GM19452 (cell line): ENCODE results near the gene CNTNAP2.

Source experiments
- ATAC-seq: cut with Tn5 transposase; IDR thresholded peaks from one replicate; pipeline ENCODE4 v1.9.1; 2021; ENCODE audit not compliant: unreplicated experiment

CNTNAP2 gene

GRCh38 chr7:147193476-147193875 lies 1076.9 kb downstream of the CNTNAP2 start:
- no peak for ATAC-seq

GRCh38 chr7:147196481-147196880 lies 1079.9 kb downstream of the CNTNAP2 start:
- ATAC-seq = no peak

GRCh38 chr7:147197006-147197405 lies 1080.4 kb downstream of the CNTNAP2 start:
- ATAC-seq = no peak

GRCh38 chr7:147199868-147200267 lies 1083.3 kb downstream of the CNTNAP2 start:
- no peak for ATAC-seq

DNA sequence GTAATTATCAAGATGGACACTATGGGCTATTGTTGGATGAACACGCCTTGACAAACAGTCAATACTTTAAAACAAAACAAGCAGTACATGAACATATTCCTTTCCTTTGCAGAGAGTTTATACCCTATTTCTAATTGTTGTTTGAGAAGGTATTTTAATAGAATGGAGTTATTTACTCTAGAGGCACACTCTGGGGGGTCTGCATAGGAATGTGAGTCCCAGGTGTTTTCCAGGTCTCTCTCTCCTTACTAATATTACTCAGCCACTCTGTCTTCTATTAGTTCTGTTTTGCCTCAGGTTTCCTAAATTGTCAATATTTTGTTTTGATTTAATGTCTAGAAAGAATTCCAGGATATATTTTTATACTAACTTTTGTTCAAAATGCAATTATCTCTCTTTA lies 1091.4 kb downstream of the CNTNAP2 start:
- no peak for ATAC-seq

DNA sequence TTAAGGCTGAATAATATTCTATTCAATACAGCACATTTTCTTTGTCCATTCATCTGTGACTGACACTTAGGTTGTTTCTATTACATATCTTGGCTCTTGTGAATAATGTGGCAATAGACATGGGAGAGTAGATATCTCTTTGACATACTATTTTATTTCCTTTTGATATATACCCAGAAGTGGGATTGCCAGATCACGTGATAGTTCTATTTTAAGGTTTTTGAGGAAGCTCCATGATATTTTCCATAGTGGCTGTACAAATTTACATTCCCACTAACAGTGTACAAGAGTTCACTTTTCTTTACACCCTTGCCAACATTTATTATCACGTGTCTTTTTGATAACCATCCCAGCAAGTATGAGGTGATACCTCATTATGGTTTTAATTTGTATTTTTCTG lies 1114.7 kb downstream of the CNTNAP2 start:
- no peak for ATAC-seq

DNA sequence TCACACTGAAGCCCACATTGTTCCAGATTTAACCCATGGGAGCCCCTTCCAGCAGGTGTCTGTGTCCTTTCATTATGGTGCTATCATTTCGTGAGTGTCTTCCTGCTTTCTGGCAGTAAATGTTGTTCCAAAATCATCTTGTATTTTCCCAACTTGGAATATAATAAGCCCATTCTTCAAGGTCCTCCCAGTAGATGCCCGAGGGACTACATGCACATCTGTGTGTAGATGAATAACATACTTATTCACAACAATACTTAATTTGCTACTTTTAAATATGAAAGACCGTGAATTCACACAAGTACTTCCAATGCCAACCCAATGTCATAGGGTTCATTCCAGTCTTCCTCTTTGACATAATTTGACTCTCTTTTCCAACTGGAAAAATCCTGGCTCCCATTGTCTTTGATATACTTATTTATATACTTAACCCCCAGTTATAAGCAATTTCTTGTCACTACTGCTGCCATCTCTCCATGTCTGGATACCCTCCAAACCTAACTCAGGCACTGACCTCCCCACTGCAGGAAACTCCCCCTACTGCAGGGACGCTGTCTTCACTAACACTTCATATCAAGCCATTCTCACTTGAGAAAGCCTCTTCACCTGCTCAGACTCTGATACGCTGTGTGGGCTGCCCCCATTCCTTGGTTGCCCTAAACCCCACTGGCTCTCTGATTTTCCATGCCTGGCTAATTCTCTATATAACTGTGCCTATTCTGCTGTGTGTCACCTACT lies 1119.2 kb downstream of the CNTNAP2 start:
- no peak for ATAC-seq

DNA sequence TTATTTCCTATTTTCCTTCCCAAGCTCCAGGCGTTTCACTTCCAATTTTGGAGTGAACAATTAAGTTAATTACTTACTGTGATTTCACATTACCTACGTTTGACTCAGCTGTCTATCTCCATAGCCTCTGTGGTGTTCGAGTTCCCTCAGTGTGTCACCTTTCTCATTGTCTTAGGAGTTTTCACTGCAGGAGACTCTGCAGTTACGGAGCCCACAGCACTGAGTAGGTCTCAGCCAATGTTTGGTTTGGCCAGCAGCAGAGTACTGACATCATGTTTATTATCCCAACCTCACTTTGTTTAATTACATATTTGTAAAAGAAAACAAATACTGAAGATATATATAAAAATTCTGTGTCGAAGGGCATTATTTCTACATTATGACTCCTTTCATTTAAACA lies 1123.9 kb downstream of the CNTNAP2 start:
- no peak for ATAC-seq

DNA sequence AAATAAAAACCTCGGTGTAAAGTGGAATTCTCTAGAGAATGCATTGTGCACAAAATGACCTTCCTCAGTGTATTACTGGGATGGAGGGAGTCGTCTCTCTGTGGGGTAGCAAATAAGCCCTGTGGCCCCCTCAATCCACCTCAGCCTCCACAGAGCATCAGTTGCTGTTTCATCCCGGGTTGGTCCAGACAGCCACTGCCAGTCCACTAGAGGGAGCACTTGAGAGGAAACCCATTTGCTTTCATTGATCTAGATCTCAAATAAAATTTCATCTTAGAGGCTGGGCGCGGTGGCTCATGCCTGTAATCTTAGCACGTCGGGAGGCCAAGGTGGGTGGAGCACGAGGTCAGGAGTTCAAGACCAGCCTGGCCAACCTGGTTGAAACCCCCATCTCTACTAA lies 1128.7 kb downstream of the CNTNAP2 start:
- ATAC-seq = no peak

GRCh38 chr7:147249956-147250355 lies 1133.4 kb downstream of the CNTNAP2 start:
- no peak for ATAC-seq

- ATAC-seq = no peak
These were observed 1135.2 kb downstream of the CNTNAP2 start for GRCh38 chr7:147251751-147252325.

GRCh38 chr7:147261693-147262092 lies 1145.1 kb downstream of the CNTNAP2 start:
- no peak for ATAC-seq

DNA sequence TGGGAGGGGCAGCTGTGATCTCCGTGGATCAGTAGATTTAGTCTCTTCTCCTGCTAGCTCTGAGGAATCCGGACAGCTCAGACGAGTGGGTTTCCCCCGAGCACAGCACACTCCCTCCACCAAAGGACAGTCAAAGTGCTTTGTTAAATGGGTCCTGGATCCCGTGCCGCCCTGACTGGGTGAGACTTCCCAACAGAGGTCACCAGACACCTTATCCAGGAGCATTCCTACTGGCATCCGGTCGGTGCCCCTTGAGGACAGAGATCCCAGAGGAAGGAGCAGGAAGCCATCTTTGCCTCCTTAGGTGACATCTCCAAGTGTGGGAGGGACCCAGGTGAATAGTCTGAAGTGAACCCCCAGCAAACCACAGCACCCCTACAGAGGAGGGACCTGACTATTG lies 1148.9 kb downstream of the CNTNAP2 start:
- no peak for ATAC-seq

DNA sequence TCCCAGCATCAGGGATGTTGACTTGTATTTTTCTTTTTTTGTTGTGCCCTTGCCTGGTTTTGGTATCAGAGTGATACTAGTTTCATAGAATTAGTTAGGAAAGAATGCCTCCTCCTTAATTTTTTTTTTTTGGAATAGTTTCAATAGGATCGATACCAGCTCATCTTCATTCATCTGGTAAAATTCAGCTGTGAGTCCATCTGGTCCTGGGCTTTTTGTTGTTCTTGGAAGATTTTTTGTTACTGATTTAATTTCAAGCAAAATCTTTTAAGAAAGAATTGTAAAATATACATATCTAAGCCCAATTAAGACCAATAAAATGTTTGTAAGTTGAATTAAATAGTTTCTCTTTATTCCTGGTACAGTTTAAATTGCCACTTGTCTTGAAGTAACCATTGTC lies 1159.5 kb downstream of the CNTNAP2 start:
- ATAC-seq = no peak

DNA sequence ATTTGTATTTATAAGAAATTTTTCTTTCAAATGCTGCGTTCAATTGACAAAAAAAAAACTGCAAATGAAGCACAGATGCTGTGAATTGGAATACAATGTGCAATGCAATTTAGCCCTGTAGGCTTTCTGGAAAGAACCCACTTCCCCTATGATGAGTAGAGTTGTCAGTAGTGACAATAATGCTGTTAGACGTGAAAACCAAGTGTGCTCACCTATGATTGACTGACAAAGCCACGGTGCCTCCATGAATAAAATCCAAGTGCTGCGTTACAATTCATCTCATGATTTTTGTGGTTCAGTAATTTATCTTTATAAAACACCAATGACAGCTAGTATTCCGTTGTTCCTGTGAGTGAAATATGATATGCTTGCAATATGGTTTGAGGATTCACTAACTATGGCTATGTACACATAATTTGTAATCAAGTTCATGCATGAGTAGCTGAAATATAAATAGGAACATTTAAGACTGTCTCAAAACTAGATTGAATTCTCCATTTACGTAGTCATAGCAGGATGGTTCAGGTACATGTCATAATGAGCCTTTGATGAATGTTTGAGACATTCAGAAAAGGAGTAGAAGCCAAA lies 1160.3 kb downstream of the CNTNAP2 start:
- ATAC-seq = no peak

- no peak for ATAC-seq
These were observed 1162.9 kb downstream of the CNTNAP2 start for GRCh38 chr7:147279514-147279913.

GRCh38 chr7:147279964-147280374 lies 1163.4 kb downstream of the CNTNAP2 start:
- no peak for ATAC-seq

GRCh38 chr7:147282204-147282603 lies 1165.6 kb downstream of the CNTNAP2 start:
- ATAC-seq = no peak

- ATAC-seq = no peak
These were observed 1179.6 kb downstream of the CNTNAP2 start for GRCh38 chr7:147296201-147296600.

- ATAC-seq = no peak
These were observed 1180.4 kb downstream of the CNTNAP2 start for GRCh38 chr7:147296986-147297385.

- ATAC-seq = no peak
These were observed 1182.0 kb downstream of the CNTNAP2 start for GRCh38 chr7:147298611-147299043.

- ATAC-seq = no peak
These were observed 1183.7 kb downstream of the CNTNAP2 start for GRCh38 chr7:147300293-147300692.
